Ishikawa (cell line): Measurements from ENCODE around the gene VMO1.

Source experiments
- CEBPB ChIP-seq: IDR thresholded peaks from 2 replicates; pipeline ENCODE4 v1.6.1; 2012
- CREB1 ChIP-seq: IDR thresholded peaks from 2 replicates; pipeline ENCODE4 v1.6.1; 2012; ENCODE audit warnings: low read depth
- EGR1 ChIP-seq: IDR thresholded peaks from 2 replicates; pipeline ENCODE4 v1.6.1; 2012
- EP300 ChIP-seq: IDR thresholded peaks from 2 replicates; pipeline ENCODE4 v1.6.1; 2012; ENCODE audit warnings: borderline replicate concordance
- FOXM1 ChIP-seq: IDR thresholded peaks from 2 replicates; pipeline ENCODE4 v1.6.1; 2012; ENCODE audit warnings: low read depth, borderline replicate concordance
- NFIC ChIP-seq: IDR thresholded peaks from 2 replicates; pipeline ENCODE4 v1.6.1; 2012
- RAD21 ChIP-seq: IDR thresholded peaks from 2 replicates; pipeline ENCODE4 v1.6.1; 2012; ENCODE audit warnings: low read depth
- TAF1 ChIP-seq: IDR thresholded peaks from 2 replicates; pipeline ENCODE4 v1.6.1; 2012; ENCODE audit warnings: low read depth, mild to moderate bottlenecking
- TCF12 ChIP-seq: IDR thresholded peaks from 2 replicates; pipeline ENCODE4 v1.6.1; 2012; ENCODE audit warnings: low read depth
- TEAD4 ChIP-seq: IDR thresholded peaks from 2 replicates; pipeline ENCODE4 v1.6.1; 2012
- YY1 ChIP-seq: IDR thresholded peaks from 2 replicates; pipeline ENCODE4 v1.6.1; 2012; ENCODE audit warnings: low read depth
- ZBTB7A ChIP-seq: IDR thresholded peaks from 2 replicates; pipeline ENCODE4 v1.6.1; 2012; ENCODE audit warnings: low read depth
- TF ChIP-seq, protein P1 (sequence below): IDR thresholded peaks from 2 replicates; pipeline ENCODE4 v1.6.1; 2012
- TF ChIP-seq, protein P2 (sequence below): IDR thresholded peaks from 2 replicates; pipeline ENCODE4 v1.6.1; 2012; ENCODE audit warnings: low read depth, mild to moderate bottlenecking
- TF ChIP-seq, protein P3 (sequence below): IDR thresholded peaks from 2 replicates; pipeline ENCODE4 v1.6.1; 2012

The VMO1 gene

DNA sequence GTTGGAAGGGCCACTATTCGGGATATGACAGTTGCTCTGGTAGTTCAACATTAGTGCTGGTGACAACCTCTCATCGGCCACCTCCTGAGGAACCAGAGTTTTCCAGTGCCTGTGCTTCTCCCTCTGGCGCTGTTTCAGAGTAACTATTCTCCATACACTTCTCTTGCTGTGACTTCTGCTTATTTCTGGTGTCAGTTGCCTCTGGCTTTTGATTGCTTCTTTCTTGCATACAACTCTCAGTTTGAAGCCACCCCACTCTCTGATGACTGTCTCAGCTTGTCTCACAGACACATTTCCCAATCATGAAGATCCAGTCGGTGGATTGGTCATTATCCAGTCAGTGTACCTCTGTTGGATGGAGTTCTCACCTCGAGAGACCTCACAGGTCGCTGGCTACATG is 17.9 kb downstream of the VMO1 start:
- TF ChIP-seq, protein P1, sequence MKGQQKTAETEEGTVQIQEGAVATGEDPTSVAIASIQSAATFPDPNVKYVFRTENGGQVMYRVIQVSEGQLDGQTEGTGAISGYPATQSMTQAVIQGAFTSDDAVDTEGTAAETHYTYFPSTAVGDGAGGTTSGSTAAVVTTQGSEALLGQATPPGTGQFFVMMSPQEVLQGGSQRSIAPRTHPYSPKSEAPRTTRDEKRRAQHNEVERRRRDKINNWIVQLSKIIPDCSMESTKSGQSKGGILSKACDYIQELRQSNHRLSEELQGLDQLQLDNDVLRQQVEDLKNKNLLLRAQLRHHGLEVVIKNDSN = no peak
- TF ChIP-seq TCF12 = no peak
- TF ChIP-seq, protein P2, sequence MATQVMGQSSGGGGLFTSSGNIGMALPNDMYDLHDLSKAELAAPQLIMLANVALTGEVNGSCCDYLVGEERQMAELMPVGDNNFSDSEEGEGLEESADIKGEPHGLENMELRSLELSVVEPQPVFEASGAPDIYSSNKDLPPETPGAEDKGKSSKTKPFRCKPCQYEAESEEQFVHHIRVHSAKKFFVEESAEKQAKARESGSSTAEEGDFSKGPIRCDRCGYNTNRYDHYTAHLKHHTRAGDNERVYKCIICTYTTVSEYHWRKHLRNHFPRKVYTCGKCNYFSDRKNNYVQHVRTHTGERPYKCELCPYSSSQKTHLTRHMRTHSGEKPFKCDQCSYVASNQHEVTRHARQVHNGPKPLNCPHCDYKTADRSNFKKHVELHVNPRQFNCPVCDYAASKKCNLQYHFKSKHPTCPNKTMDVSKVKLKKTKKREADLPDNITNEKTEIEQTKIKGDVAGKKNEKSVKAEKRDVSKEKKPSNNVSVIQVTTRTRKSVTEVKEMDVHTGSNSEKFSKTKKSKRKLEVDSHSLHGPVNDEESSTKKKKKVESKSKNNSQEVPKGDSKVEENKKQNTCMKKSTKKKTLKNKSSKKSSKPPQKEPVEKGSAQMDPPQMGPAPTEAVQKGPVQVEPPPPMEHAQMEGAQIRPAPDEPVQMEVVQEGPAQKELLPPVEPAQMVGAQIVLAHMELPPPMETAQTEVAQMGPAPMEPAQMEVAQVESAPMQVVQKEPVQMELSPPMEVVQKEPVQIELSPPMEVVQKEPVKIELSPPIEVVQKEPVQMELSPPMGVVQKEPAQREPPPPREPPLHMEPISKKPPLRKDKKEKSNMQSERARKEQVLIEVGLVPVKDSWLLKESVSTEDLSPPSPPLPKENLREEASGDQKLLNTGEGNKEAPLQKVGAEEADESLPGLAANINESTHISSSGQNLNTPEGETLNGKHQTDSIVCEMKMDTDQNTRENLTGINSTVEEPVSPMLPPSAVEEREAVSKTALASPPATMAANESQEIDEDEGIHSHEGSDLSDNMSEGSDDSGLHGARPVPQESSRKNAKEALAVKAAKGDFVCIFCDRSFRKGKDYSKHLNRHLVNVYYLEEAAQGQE = no peak
- TF ChIP-seq, protein P3, sequence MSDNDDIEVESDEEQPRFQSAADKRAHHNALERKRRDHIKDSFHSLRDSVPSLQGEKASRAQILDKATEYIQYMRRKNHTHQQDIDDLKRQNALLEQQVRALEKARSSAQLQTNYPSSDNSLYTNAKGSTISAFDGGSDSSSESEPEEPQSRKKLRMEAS = no peak
- TF ChIP-seq TEAD4 = no peak
- TF ChIP-seq FOXM1 = no peak
- no peak for TF ChIP-seq EGR1
- TF ChIP-seq YY1 = no peak
- no peak for TF ChIP-seq EP300

DNA sequence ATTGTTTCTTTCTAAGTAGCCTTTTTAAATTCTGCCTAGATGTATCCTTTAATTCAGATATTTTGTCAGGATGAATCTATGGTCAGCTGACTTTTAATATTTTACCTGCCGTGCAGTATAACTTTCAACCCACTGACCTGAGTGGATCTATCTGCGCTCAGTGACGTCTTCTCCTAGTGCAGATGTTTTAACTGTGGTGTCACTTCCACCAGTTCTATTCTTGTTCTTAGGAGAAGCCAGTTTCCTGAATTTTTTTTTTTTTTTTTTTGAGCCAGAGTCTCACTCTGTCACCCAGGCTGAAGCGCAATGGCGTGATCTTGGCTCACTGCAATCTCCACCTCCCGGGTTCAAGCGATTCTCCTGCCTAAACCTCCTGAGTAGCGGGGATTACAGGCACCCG is 19.4 kb downstream of the VMO1 start:
- TF ChIP-seq, protein P1 = no peak

DNA sequence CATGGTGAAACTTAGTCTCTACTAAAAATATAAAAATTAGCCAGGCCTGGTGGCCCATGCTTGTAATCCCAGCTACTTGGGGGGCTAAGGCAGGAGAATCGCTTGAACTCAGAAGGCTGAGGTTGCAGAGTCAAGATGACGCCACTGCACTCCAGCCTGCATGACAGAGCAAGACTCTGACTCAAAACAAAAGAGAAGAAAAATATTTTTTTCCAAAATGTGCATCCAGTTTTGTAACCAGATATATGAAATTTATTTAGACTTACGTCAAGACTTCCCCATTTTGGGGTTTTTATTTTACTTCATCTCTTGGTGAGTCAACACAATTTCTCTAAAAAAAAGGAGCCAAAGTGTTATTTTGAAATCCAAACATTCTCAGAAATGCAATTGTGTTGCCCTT is 20.0 kb downstream of the VMO1 start:
- TF ChIP-seq, protein P2 = no peak
- TF ChIP-seq CREB1 (no peak), EP300 (no peak), NFIC (no peak), CEBPB (no peak), RAD21 (no peak), TCF12 (no peak), ZBTB7A (no peak)
- TF ChIP-seq, protein P3 = no peak
- TF ChIP-seq, protein P1 = no peak

DNA sequence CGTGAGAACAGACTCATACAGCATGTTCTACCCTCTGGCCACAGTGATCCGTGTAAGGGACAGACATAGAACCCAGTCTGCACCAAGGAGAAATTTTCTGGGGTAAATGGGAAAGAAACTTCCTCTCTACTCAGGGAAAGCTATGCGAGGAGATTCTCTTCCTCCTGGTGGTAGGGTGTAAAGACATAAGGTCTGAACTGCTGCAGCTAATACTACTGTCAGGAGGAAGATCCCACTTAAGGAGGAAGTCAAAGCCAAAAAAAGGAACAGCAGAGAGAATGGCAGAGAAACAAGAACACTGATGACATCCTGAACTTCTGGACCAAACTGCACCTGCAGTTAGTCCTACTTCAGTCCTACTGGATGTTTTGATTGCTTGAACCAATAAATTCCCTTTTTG is 21.6 kb downstream of the VMO1 start:
- TF ChIP-seq TEAD4 (no peak), CEBPB (no peak), YY1 (no peak), EGR1 (no peak), TCF12 (no peak), TAF1 (no peak), RAD21 (no peak), CREB1 (no peak), FOXM1 (no peak), NFIC (no peak), EP300 (no peak), ZBTB7A (no peak)
- TF ChIP-seq, protein P3 = no peak
- TF ChIP-seq, protein P1 = no peak
- TF ChIP-seq, protein P2 = no peak
